Activated CD8-positive, alpha-beta T cell treated with anti-CD3 and anti-CD28 coated beads for 36 hours (primary cell): ENCODE data around the gene IP6K3. TPM values are rescaled to one million over a fixed set of nuclear protein-coding genes. Genes with fewer than 3 reads are reported as not detected.

Source experiments
- ATAC-seq: fragments of 200-7000 bp; cut with Tn5 transposase; one replicate; pipeline ENCODE4 v1.10.0; 2021; ENCODE audit warnings: mild to moderate bottlenecking, moderate library complexity
- CTCF ChIA-PET: fragments of 350-600 bp; sonication (Branson Sonifier 250); formaldehyde crosslinking; loops from one replicate; lab custom pipeline; 2021; ENCODE audit warnings: antibody characterized with exemption; lab: Charles Lee
- POLR2A ChIA-PET: fragments of 350-600 bp; sonication (Branson Sonifier 250); formaldehyde crosslinking; loops from one replicate; lab custom pipeline; 2021; ENCODE audit warnings: antibody characterized with exemption; lab: Charles Lee
- DNase-seq: peaks from one replicate; pipeline ENCODE4 v3.0.0-alpha.2; 2020
- H3K27ac Mint-ChIP-seq: one replicate; pipeline ENCODE4 v1.8.0; 2021; ENCODE audit warnings: mild to moderate bottlenecking, mixed read lengths
- H3K27me3 Mint-ChIP-seq: one replicate; pipeline ENCODE4 v1.8.0; 2021; ENCODE audit warnings: mixed read lengths
- H3K36me3 Mint-ChIP-seq: one replicate; pipeline ENCODE4 v1.8.0; 2021; ENCODE audit warnings: low read depth, mixed read lengths
- H3K4me1 Mint-ChIP-seq: one replicate; pipeline ENCODE4 v1.8.0; 2021; ENCODE audit warnings: low read depth, mixed read lengths
- H3K4me3 Mint-ChIP-seq: one replicate; pipeline ENCODE4 v1.8.0; 2021; ENCODE audit warnings: mild to moderate bottlenecking, moderate library complexity, mixed read lengths
- H3K9me3 Mint-ChIP-seq: one replicate; pipeline ENCODE4 v1.8.0; 2021; ENCODE audit warnings: mixed read lengths
- CTCF ChIP-seq: fragments of 200-600 bp; IDR thresholded peaks from one replicate; pipeline ENCODE4 v1.8.0; 2022; ENCODE audit warnings: antibody characterized with exemption, mild to moderate bottlenecking
- intact Hi-C: fragments of 100-400 bp; cut with micrococcal nuclease; formaldehyde crosslinking; loops from one replicate; pipeline ENCODE4 v1.10.0; 2022
- total RNA-seq, 2 experiments: library from RNA; stranded (reverse); gene quantifications; one replicate each; pipeline ENCODE4 v1.2.3, GENCODE V29; 2021

The IP6K3 gene
- total RNA-seq, 2 experiments from 2014 or later = not detected

GRCh38 chr6:33768644-33769120 is 22.0 kb upstream of the IP6K3 start:
- peak; percentile 78 for TF ChIP-seq CTCF
- Mint-ChIP-seq H3K36me3 (peaks cover 5% of the 10 kb centered on the region), H3K4me1 (peaks cover 9% of the 10 kb centered on the region), H3K27me3 (peaks cover 11% of the 10 kb centered on the region), H3K4me3 (no peak overlapping the region), H3K9me3 (no peaks in the 10 kb centered on the region), H3K27ac (no peak overlapping the region)
- ChIA-PET CTCF (interaction anchor here (0.8 to 9.0 kb wide), 12 partner anchors 9 to 386 kb away, joined by 3 to 132 read pairs (median 4); partner anchors contain the start of gene IP6K3), POLR2A (no interaction called here)
- ATAC-seq (peak; percentile 82), DNase-seq (peak; percentile 85)
- intact Hi-C loops = no loop called here

- peaks cover 11% of the 10 kb centered on the region for H3K27me3 Mint-ChIP-seq
- ChIA-PET POLR2A (no interaction called here), CTCF (interaction anchor here (0.5 to 9.0 kb wide), 16 partner anchors 9 to 387 kb away, joined by 3 to 132 read pairs (median 4); partner anchors contain the start of genes IP6K3, LEMD2 and UQCC2)
- intact Hi-C loops = no loop called here
- H3K36me3 Mint-ChIP-seq = peaks cover 3% of the 10 kb centered on the region
- H3K9me3 Mint-ChIP-seq = no peaks in the 10 kb centered on the region
- H3K4me3 Mint-ChIP-seq = no peak overlapping the region
- peaks cover 8% of the 10 kb centered on the region for H3K4me1 Mint-ChIP-seq
- DNase-seq = no peak
- ATAC-seq = no peak
- TF ChIP-seq CTCF = no peak
- H3K27ac Mint-ChIP-seq = no peak overlapping the region
These were observed 20.5 kb upstream of the IP6K3 start for GRCh38 chr6:33766921-33767907.

GRCh38 chr6:33765368-33765767 is 18.7 kb upstream of the IP6K3 start:
- Mint-ChIP-seq H3K27ac (no peak overlapping the region), H3K27me3 (peaks cover 11% of the 10 kb centered on the region), H3K4me1 (peaks cover 8% of the 10 kb centered on the region), H3K4me3 (no peak overlapping the region), H3K9me3 (no peaks in the 10 kb centered on the region), H3K36me3 (no peaks in the 10 kb centered on the region)
- POLR2A ChIA-PET = no interaction called here
- DNase-seq (no peak), ATAC-seq (no peak)
- intact Hi-C loops = no loop called here
- CTCF ChIA-PET = interaction anchor here (9.0 kb wide), 1 partner anchor 21 kb away, joined by 87 read pairs; the partner anchor contains the start of gene IP6K3
- TF ChIP-seq CTCF = no peak

GRCh38 chr6:33764036-33764435 is 17.3 kb upstream of the IP6K3 start:
- intact Hi-C loops = no loop called here
- H3K9me3 Mint-ChIP-seq = no peaks in the 10 kb centered on the region

More at GRCh38 chr6:33764036-33764435, 17.3 kb upstream of the IP6K3 start:
- ATAC-seq = no peak
- Mint-ChIP-seq H3K4me1 (peaks cover 8% of the 10 kb centered on the region), H3K27me3 (peaks cover 11% of the 10 kb centered on the region), H3K4me3 (no peak overlapping the region), H3K36me3 (no peaks in the 10 kb centered on the region), H3K27ac (no peak overlapping the region)
- no peak for TF ChIP-seq CTCF
- ChIA-PET POLR2A (interaction anchor here (0.7 kb wide), 1 partner anchor 322 kb away, joined by 3 read pairs; no protein-coding TSS in a partner anchor), CTCF (interaction anchor here (1.0 to 3.8 kb wide), 4 partner anchors 9 to 264 kb away, joined by 3 to 26 read pairs (median 4); partner anchors contain the start of gene UQCC2)
- DNase-seq = no peak
